ENCODE data around the gene ST13. TPM values are rescaled to one million over a fixed set of nuclear protein-coding genes. Genes with fewer than 3 reads are reported as not detected.

Gene ST13
- total and polyA plus RNA-seq, 2 experiments from 2014 or later: 206 to 216 TPM

GRCh38 chr22:40805239-40805638 is 51.2 kb downstream of the ST13 start:
- no peak overlapping the region for H3K4me3 ChIP-seq
- H3K27me3 ChIP-seq: no peaks in the 10 kb centered on the region
- peaks cover 38% of the 10 kb centered on the region for H3K79me2 ChIP-seq
- WGBS (ENCODE audit: low lambda C conversion rate, missing lambda C conversion rate): 81% methylated on average over 4 of the region's 4 CpGs
- TF ChIP-seq, protein P1, sequence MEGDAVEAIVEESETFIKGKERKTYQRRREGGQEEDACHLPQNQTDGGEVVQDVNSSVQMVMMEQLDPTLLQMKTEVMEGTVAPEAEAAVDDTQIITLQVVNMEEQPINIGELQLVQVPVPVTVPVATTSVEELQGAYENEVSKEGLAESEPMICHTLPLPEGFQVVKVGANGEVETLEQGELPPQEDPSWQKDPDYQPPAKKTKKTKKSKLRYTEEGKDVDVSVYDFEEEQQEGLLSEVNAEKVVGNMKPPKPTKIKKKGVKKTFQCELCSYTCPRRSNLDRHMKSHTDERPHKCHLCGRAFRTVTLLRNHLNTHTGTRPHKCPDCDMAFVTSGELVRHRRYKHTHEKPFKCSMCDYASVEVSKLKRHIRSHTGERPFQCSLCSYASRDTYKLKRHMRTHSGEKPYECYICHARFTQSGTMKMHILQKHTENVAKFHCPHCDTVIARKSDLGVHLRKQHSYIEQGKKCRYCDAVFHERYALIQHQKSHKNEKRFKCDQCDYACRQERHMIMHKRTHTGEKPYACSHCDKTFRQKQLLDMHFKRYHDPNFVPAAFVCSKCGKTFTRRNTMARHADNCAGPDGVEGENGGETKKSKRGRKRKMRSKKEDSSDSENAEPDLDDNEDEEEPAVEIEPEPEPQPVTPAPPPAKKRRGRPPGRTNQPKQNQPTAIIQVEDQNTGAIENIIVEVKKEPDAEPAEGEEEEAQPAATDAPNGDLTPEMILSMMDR (IDR thresholded peaks at IDR 0.05; ENCODE audit: poor library complexity): no peak
- no peak for TF ChIP-seq EZH2 (IDR thresholded peaks at IDR 0.05; ENCODE audit: borderline replicate concordance)
- no peak for TF ChIP-seq EZH2phosphoT487 (IDR thresholded peaks at IDR 0.05; ENCODE audit: low read depth, severe bottlenecking, unreplicated experiment)
- no peak overlapping the region for H3K27ac ChIP-seq
- H3K4me1 ChIP-seq (ENCODE audit: insufficient read depth): no peaks in the 10 kb centered on the region
- H2AFZ ChIP-seq: no peak overlapping the region
- no peaks in the 10 kb centered on the region for H4K20me1 ChIP-seq (ENCODE audit: insufficient read depth, poor library complexity, severe bottlenecking)
- no peak for DNase-seq (ENCODE audit: low spot score)
- H3K9me2 ChIP-seq (replicated peaks; ENCODE audit: insufficient read depth): no peaks in the 10 kb centered on the region
- H3K36me3 ChIP-seq (replicated peaks; ENCODE audit: insufficient read depth, low read depth): no peaks in the 10 kb centered on the region
- H3K4me2 ChIP-seq: no peak overlapping the region
- H3K9me3 ChIP-seq (ENCODE audit: low read depth): no peaks in the 10 kb centered on the region

DNA sequence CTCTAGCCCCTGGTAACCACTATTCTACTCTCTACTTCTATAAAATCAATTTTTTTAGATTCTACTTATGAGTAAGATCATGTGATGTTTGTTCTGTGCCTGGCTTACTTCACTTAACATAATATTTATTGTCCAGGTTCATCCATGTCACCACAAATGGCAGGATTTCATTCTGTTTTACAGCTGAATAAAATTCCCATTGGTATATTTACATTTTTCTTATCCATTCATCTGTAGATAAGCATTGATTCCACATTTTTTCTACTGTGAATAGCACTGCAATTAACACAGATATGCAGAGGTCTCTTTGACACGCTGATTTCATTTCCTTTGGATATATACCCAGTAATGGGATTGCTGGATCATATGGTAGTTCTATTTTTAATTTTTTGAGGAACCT is 53.1 kb downstream of the ST13 start:
- WGBS (ENCODE audit: low lambda C conversion rate, missing lambda C conversion rate): 88% methylated on average over 1 of the region's 1 CpG
- H3K36me3 ChIP-seq (replicated peaks; ENCODE audit: insufficient read depth, low read depth): no peaks in the 10 kb centered on the region
- no peak overlapping the region for H2AFZ ChIP-seq
- no peak overlapping the region for H3K27ac ChIP-seq
- H3K4me3 ChIP-seq: no peak overlapping the region
- H3K9me2 ChIP-seq (replicated peaks; ENCODE audit: insufficient read depth): no peaks in the 10 kb centered on the region
- DNase-seq (ENCODE audit: low spot score): no peak
- H4K20me1 ChIP-seq (ENCODE audit: insufficient read depth, poor library complexity, severe bottlenecking): no peaks in the 10 kb centered on the region
- no peak overlapping the region for H3K4me2 ChIP-seq
- no peaks in the 10 kb centered on the region for H3K27me3 ChIP-seq
- no peaks in the 10 kb centered on the region for H3K4me1 ChIP-seq (ENCODE audit: insufficient read depth)
- TF ChIP-seq, protein P1 (IDR thresholded peaks at IDR 0.05; ENCODE audit: poor library complexity): no peak
- no peak for TF ChIP-seq EZH2 (IDR thresholded peaks at IDR 0.05; ENCODE audit: borderline replicate concordance)
- no peak for TF ChIP-seq EZH2phosphoT487 (IDR thresholded peaks at IDR 0.05; ENCODE audit: low read depth, severe bottlenecking, unreplicated experiment)
- H3K9me3 ChIP-seq (ENCODE audit: low read depth): no peaks in the 10 kb centered on the region
- H3K79me2 ChIP-seq: peaks cover 24% of the 10 kb centered on the region

- Histone ChIP-seq H2AFZ (no peak overlapping the region), H3K4me1 (ENCODE audit: insufficient read depth) (no peaks in the 10 kb centered on the region), H3K9me3 (ENCODE audit: low read depth) (no peaks in the 10 kb centered on the region), H3K27ac (no peak overlapping the region), H4K20me1 (ENCODE audit: insufficient read depth, poor library complexity, severe bottlenecking) (no peaks in the 10 kb centered on the region), H3K79me2 (no peaks in the 10 kb centered on the region), H3K36me3 (replicated peaks; ENCODE audit: insufficient read depth, low read depth) (no peaks in the 10 kb centered on the region), H3K27me3 (no peaks in the 10 kb centered on the region), H3K4me3 (no peak overlapping the region), H3K9me2 (replicated peaks; ENCODE audit: insufficient read depth) (no peaks in the 10 kb centered on the region), H3K4me2 (no peak overlapping the region)
- 95% methylated on average over 3 of the region's 3 CpGs for WGBS (ENCODE audit: low lambda C conversion rate, missing lambda C conversion rate)
- TF ChIP-seq EZH2 (IDR thresholded peaks at IDR 0.05; ENCODE audit: borderline replicate concordance) (no peak), EZH2phosphoT487 (IDR thresholded peaks at IDR 0.05; ENCODE audit: low read depth, severe bottlenecking, unreplicated experiment) (no peak)
- TF ChIP-seq, protein P1 (IDR thresholded peaks at IDR 0.05; ENCODE audit: poor library complexity): no peak
- DNase-seq (ENCODE audit: low spot score): no peak
Observed at GRCh38 chr22:40799008-40799407, 57.4 kb downstream of the ST13 start.

GRCh38 chr22:40797427-40797826 is 59.0 kb downstream of the ST13 start:
- Histone ChIP-seq H2AFZ (no peak overlapping the region), H3K36me3 (replicated peaks; ENCODE audit: insufficient read depth, low read depth) (no peaks in the 10 kb centered on the region), H3K4me3 (no peak overlapping the region), H4K20me1 (ENCODE audit: insufficient read depth, poor library complexity, severe bottlenecking) (no peaks in the 10 kb centered on the region), H3K9me3 (ENCODE audit: low read depth) (no peaks in the 10 kb centered on the region), H3K4me2 (no peak overlapping the region), H3K4me1 (ENCODE audit: insufficient read depth) (no peaks in the 10 kb centered on the region), H3K9me2 (replicated peaks; ENCODE audit: insufficient read depth) (no peaks in the 10 kb centered on the region), H3K27me3 (no peaks in the 10 kb centered on the region), H3K79me2 (no peaks in the 10 kb centered on the region), H3K27ac (no peak overlapping the region)
- TF ChIP-seq, protein P1 (IDR thresholded peaks at IDR 0.05; ENCODE audit: poor library complexity): no peak
- no peak for TF ChIP-seq EZH2 (IDR thresholded peaks at IDR 0.05; ENCODE audit: borderline replicate concordance)
- TF ChIP-seq EZH2phosphoT487 (IDR thresholded peaks at IDR 0.05; ENCODE audit: low read depth, severe bottlenecking, unreplicated experiment): no peak
- no peak for DNase-seq (ENCODE audit: low spot score)
- 96% methylated on average over 1 of the region's 1 CpG for WGBS (ENCODE audit: low lambda C conversion rate, missing lambda C conversion rate)

Measured in hepatocyte (in vitro differentiated cells).